GM06990 (cell line): Measurements from ENCODE around the gene ACTN3.

ENCODE experiments used
- DNase-seq: peaks from one replicate; pipeline ENCODE4 v3.0.0-alpha.2; 2011; ENCODE audit not compliant: insufficient read length; ENCODE audit errors: extremely low read depth
- H3K27me3 ChIP-seq: replicated peaks from 2 replicates; pipeline ENCODE4 v1.6.0; 2011; ENCODE audit warnings: low read length; ENCODE audit not compliant: control insufficient read depth, insufficient read depth
- H3K36me3 ChIP-seq: 2 replicates; pipeline ENCODE4 v1.5.1; 2011; ENCODE audit warnings: low read length; ENCODE audit not compliant: control insufficient read depth, insufficient read depth
- H3K4me3 ChIP-seq: replicated peaks from 2 replicates; pipeline ENCODE4 v1.5.1; 2011; ENCODE audit warnings: low read depth, mild to moderate bottlenecking, control low read depth, low read length
- TF ChIP-seq, protein P1 (sequence below): IDR thresholded peaks from 2 replicates; pipeline ENCODE4 v1.5.1; 2011; ENCODE audit warnings: low read length, control low read depth, mild to moderate bottlenecking, inconsistent platforms; ENCODE audit not compliant: insufficient read depth, poor library complexity, severe bottlenecking

ACTN3 gene

DNA sequence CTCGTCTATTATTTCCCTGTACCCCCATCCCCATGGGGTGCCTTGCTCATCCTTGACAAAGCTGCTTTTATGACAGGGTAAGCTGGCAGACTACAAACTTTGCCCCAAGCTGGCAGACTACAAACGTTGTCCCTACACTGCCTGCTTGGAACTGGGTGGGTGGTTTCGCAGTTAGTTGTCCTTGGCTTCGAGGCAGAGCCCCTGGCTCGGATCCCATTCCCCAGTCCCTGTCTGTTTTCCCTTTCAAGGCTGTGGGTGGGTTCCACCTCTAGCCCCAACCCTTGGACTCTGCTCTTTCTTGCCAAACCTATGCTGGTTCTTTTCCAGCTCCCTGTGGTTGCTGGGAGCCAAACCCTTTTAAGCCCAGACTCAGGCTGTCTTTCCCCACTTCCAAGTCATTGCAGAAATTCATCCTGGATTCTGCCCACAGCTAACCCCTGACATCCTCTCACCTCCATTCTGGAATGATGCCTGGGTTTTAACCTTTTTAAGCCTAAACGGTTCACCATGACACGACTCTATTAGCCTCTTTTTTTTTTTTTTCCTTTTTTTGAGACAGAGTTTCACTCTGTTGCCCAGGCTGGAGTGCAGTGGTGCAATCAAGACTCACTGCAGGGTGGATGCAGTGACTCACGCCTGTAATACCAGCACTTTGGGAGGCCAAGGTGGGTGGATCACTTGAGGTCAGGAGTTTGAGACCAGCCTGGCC lies 60.6 kb downstream of the ACTN3 start:
- TF ChIP-seq, protein P1, sequence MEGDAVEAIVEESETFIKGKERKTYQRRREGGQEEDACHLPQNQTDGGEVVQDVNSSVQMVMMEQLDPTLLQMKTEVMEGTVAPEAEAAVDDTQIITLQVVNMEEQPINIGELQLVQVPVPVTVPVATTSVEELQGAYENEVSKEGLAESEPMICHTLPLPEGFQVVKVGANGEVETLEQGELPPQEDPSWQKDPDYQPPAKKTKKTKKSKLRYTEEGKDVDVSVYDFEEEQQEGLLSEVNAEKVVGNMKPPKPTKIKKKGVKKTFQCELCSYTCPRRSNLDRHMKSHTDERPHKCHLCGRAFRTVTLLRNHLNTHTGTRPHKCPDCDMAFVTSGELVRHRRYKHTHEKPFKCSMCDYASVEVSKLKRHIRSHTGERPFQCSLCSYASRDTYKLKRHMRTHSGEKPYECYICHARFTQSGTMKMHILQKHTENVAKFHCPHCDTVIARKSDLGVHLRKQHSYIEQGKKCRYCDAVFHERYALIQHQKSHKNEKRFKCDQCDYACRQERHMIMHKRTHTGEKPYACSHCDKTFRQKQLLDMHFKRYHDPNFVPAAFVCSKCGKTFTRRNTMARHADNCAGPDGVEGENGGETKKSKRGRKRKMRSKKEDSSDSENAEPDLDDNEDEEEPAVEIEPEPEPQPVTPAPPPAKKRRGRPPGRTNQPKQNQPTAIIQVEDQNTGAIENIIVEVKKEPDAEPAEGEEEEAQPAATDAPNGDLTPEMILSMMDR: no peak
- no peak for DNase-seq
- Histone ChIP-seq H3K36me3 (peaks cover 21% of the 10 kb centered on the region), H3K27me3 (no peaks in the 10 kb centered on the region), H3K4me3 (no peak overlapping the region)

DNA sequence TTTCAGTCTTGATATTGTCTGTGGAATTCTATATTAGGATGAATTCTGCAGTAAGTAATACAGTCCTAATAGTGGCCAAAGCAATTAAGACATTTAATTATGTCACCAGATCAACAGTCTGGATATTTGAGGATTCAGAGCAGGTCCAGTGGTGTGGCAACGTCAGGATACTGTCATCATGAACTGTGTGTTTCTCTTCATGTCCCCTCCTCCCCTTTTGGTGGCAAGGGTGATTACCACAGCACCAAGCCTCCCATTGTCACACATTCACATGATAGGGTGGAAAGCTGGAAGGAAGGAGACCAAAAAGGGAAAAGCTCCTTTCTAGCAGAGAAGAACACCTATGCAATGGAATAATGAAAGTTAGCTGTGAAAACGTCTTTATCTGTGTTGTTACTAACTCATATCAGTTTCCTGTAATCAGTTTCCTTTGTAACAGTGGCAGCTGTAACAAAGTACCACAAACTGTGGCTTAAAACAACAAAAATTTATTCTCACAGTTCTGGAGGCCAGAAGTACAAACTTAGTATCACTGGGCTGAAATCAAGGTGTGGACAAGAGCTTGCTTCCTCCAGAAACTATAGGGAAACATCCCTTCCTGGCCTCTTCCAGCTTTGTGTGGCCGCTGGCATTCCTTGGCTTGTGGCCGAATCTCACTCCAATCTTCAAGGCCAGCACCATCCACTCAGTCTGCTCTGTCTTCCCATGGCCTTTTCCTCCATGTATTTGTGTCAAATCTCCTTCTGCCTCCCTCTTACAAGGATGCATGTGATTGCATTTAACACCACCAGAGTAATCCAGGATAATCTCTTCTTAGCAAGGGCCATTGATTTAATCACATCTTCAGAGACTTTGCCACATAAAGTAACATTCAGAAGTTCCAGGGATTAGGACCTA lies 63.3 kb downstream of the ACTN3 start:
- DNase-seq: no peak
- Histone ChIP-seq H3K27me3 (no peaks in the 10 kb centered on the region), H3K4me3 (no peak overlapping the region), H3K36me3 (peaks cover 12% of the 10 kb centered on the region)
- TF ChIP-seq, protein P1: no peak

DNA sequence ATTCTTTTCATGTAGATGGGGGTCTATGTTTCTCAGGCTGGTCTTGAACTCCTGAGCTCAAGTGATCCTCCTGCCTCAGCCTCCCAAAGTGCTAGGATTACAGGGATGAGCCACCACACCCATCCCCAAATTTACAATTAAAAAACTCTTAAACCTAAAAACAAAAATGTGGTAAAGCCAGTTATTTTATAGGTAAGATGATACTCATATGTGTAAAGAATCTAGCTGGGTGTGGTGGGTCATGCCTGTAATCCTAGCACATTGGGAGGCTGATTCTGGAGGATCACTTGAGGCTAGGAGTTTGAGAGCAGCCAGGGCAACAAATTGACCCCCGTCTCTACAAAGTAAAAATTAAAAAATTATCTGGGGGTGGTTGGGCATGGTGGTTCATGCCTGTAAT lies 65.8 kb downstream of the ACTN3 start:
- Histone ChIP-seq H3K27me3 (no peaks in the 10 kb centered on the region), H3K36me3 (no peaks in the 10 kb centered on the region), H3K4me3 (no peak overlapping the region)
- DNase-seq: no peak
- TF ChIP-seq, protein P1: no peak
